HCT116 (cell line): ENCODE results near the gene MAGI3. TPM values are rescaled to one million over a fixed set of nuclear protein-coding genes. Genes with fewer than 3 reads are reported as not detected.

Experiments used
- ATAC-seq: fragments of 200-7000 bp; cut with Tn5 transposase; 2 replicates; pipeline ENCODE4 v1.9.1; 2020; ENCODE audit warnings: mild to moderate bottlenecking, moderate library complexity
- BruUV-seq: library from RNA; stranded (reverse); fragments of 400-500 nt; replicated peaks from 2 replicates; lab custom pipeline; 2021; lab: Mats Ljungman, UMichigan
- CTCF ChIA-PET: fragments of 300-600 bp; sonication (Branson Sonifier 250); formaldehyde crosslinking; loops from one replicate; lab custom pipeline; 2021; ENCODE audit warnings: antibody characterized with exemption; lab: Charles Lee
- POLR2A ChIA-PET: fragments of 300-600, 350-600 bp; sonication (Branson Sonifier 250); formaldehyde crosslinking; loops from one replicate; lab custom pipeline; 2021; ENCODE audit warnings: antibody characterized with exemption; lab: Charles Lee
- RAD21 ChIA-PET, 2 experiments: fragments of 300-600 bp; sonication (Branson Sonifier 250); formaldehyde crosslinking; loops; one replicate each; lab custom pipeline; 2023; ENCODE audit warnings: low total read pairs in 2 of 2; ENCODE audit not compliant: uncharacterized antibody in 2 of 2, unreplicated experiment in 2 of 2, low non-redundant PET in 1 of 2; lab: Charles Lee
- DNase-seq: peaks from one replicate; pipeline ENCODE4 v3.0.0-alpha.2; 2010; ENCODE audit warnings: low read depth, low spot score
- H2AFZ ChIP-seq: fragments of 200-600 bp; shearing (Covaris generic), sonication (generic); 2 replicates; pipeline ENCODE4 v1.6.1; 2017; ENCODE audit warnings: low read depth, mixed run types, mixed read lengths, antibody characterized with exemption, low read length; ENCODE audit not compliant: poor library complexity, severe bottlenecking
- H3K27ac ChIP-seq: 2 replicates; pipeline ENCODE4 v1.5.1; 2012; ENCODE audit warnings: low read depth, low read length
- H3K27me3 ChIP-seq: fragments of 200-600 bp; sonication (generic); 2 replicates; pipeline ENCODE4 v1.6.1; 2016; ENCODE audit warnings: mixed run types, low read length, mixed read lengths; ENCODE audit not compliant: insufficient read depth
- H3K36me3 ChIP-seq, 2 experiments: fragments of 200-500 bp in 1 of 2; fragments of 200-600 bp in 1 of 2; sonication (Bioruptor generic) in 1 of 2; sonication (generic) in 1 of 2; 2 replicates each; pipeline versions ENCODE4 v1.5.1 to v1.6.1; 2014 to 2016; ENCODE audit warnings: low read length in 2 of 2, inconsistent platforms in 1 of 2, mixed read lengths in 1 of 2, mixed run types in 1 of 2; ENCODE audit not compliant: insufficient read depth in 2 of 2, control insufficient read depth in 1 of 2
- H3K4me1 ChIP-seq, 2 experiments: fragments of 200-600 bp in 1 of 2; sonication (generic) in 1 of 2; 2 replicates each; pipeline versions ENCODE4 v1.5.1 to v1.6.1; 2012 to 2017; ENCODE audit warnings: low read length in 2 of 2, inconsistent platforms in 1 of 2, mild to moderate bottlenecking in 1 of 2, mixed read lengths in 1 of 2, mixed run types in 1 of 2, moderate library complexity in 1 of 2; ENCODE audit not compliant: insufficient read depth in 2 of 2, control insufficient read depth in 1 of 2
- H3K4me2 ChIP-seq: fragments of 200-600 bp; sonication (generic); 2 replicates; pipeline ENCODE4 v1.6.1; 2017; ENCODE audit warnings: mixed run types, low read length, mixed read lengths
- H3K4me3 ChIP-seq, 2 experiments: fragments of 200-600 bp in 1 of 2; sonication (generic) in 1 of 2; replicated peaks in 1 of 2; 2 replicates each; pipeline ENCODE4 v1.5.1; 2011 to 2016; ENCODE audit warnings: low read length in 2 of 2, control low read depth in 1 of 2, low read depth in 1 of 2, mild to moderate bottlenecking in 1 of 2, mixed read lengths in 1 of 2, mixed run types in 1 of 2
- H3K79me2 ChIP-seq: fragments of 200-600 bp; sonication (generic); 2 replicates; pipeline ENCODE4 v1.6.1; 2017; ENCODE audit warnings: mild to moderate bottlenecking, mixed run types, low read length, moderate library complexity, mixed read lengths; ENCODE audit not compliant: insufficient read depth
- H3K9ac ChIP-seq: fragments of 200-600 bp; sonication (generic); 2 replicates; pipeline ENCODE4 v1.6.1; 2016; ENCODE audit warnings: low read length, mixed read lengths
- H3K9me2 ChIP-seq: fragments of 200-600 bp; sonication (generic), shearing (Covaris generic); 2 replicates; pipeline ENCODE4 v1.6.1; 2017; ENCODE audit warnings: mixed run types, mild to moderate bottlenecking, moderate library complexity; ENCODE audit not compliant: insufficient read depth
- H3K9me3 ChIP-seq, 2 experiments: fragments of 200-500 bp in 1 of 2; fragments of 200-600 bp in 1 of 2; sonication (Bioruptor generic) in 1 of 2; sonication (generic) in 1 of 2; 2 replicates each; pipeline ENCODE4 v1.6.1; 2014 to 2017; ENCODE audit warnings: low read length in 2 of 2, mixed read lengths in 2 of 2, inconsistent platforms in 1 of 2, low read depth in 1 of 2, mild to moderate bottlenecking in 1 of 2, mixed run types in 1 of 2, moderate library complexity in 1 of 2; ENCODE audit not compliant: control insufficient read depth in 1 of 2, insufficient read depth in 1 of 2
- H4K20me1 ChIP-seq: fragments of 200-600 bp; sonication (generic), shearing (Covaris generic); 2 replicates; pipeline ENCODE4 v1.6.1; 2017; ENCODE audit warnings: mixed run types, mild to moderate bottlenecking, moderate library complexity; ENCODE audit not compliant: insufficient read depth
- CEBPB ChIP-seq: IDR thresholded peaks from 2 replicates; pipeline ENCODE4 v1.6.1; 2012; ENCODE audit warnings: low read depth
- EGR1 ChIP-seq: IDR thresholded peaks from 2 replicates; pipeline ENCODE4 v1.6.1; 2012; ENCODE audit warnings: low read depth
- ELF1 ChIP-seq: IDR thresholded peaks from 2 replicates; pipeline ENCODE4 v1.6.1; 2012; ENCODE audit warnings: low read depth, borderline replicate concordance
- EZH2 ChIP-seq: fragments of 200-600 bp; sonication (generic); IDR thresholded peaks from 2 replicates; pipeline ENCODE4 v1.6.1; 2017; ENCODE audit warnings: antibody characterized with exemption, mixed run types
- EZH2phosphoT487 ChIP-seq: fragments of 200-600 bp; IDR thresholded peaks from 2 replicates; pipeline ENCODE4 v1.6.1; 2018; ENCODE audit warnings: antibody characterized with exemption, borderline replicate concordance
- FOSL1 ChIP-seq: IDR thresholded peaks from 2 replicates; pipeline ENCODE4 v1.6.1; 2012; ENCODE audit warnings: low read depth
- JUND ChIP-seq: IDR thresholded peaks from 2 replicates; pipeline ENCODE4 v1.6.1; 2012
- MAX ChIP-seq: IDR thresholded peaks from 2 replicates; pipeline ENCODE4 v1.6.1; 2012
- POLR2A ChIP-seq: IDR thresholded peaks from 2 replicates; pipeline ENCODE4 v1.7.0; 2011; ENCODE audit warnings: borderline replicate concordance; ENCODE audit not compliant: insufficient read depth, insufficient read length; ENCODE audit errors: extremely low read depth
- POLR2AphosphoS5 ChIP-seq: IDR thresholded peaks from 2 replicates; pipeline ENCODE4 v1.6.1; 2011; ENCODE audit warnings: mild to moderate bottlenecking, low read depth, low read length, moderate library complexity
- RAD21 ChIP-seq: IDR thresholded peaks from 2 replicates; pipeline ENCODE4 v1.6.1; 2012; ENCODE audit warnings: low read depth, mild to moderate bottlenecking
- REST ChIP-seq: IDR thresholded peaks from 2 replicates; pipeline ENCODE4 v1.6.1; 2012; ENCODE audit warnings: low read depth
- SIN3A ChIP-seq: IDR thresholded peaks from 2 replicates; pipeline ENCODE4 v1.6.1; 2012; ENCODE audit warnings: low read depth
- SP1 ChIP-seq: IDR thresholded peaks from 2 replicates; pipeline ENCODE4 v1.6.1; 2012; ENCODE audit warnings: low read depth
- SRF ChIP-seq: IDR thresholded peaks from 2 replicates; pipeline ENCODE4 v1.6.1; 2012; ENCODE audit warnings: low read depth
- TCF7L2 ChIP-seq: IDR thresholded peaks from 2 replicates; pipeline ENCODE4 v1.7.0; 2011; ENCODE audit warnings: borderline replicate concordance, inconsistent platforms; ENCODE audit not compliant: insufficient read depth, insufficient read length; ENCODE audit errors: extremely low read depth
- YY1 ChIP-seq: IDR thresholded peaks from 2 replicates; pipeline ENCODE4 v1.6.1; 2011; ENCODE audit warnings: low read length, low read depth, moderate library complexity, mild to moderate bottlenecking; ENCODE audit not compliant: insufficient replicate concordance; ENCODE audit errors: extremely low read depth
- ZBTB33 ChIP-seq: IDR thresholded peaks from 2 replicates; pipeline ENCODE4 v1.6.1; 2011; ENCODE audit warnings: mild to moderate bottlenecking, low read length, moderate library complexity; ENCODE audit not compliant: insufficient replicate concordance; ENCODE audit errors: extremely low read depth
- ZNF274 ChIP-seq: fragments of 200-500 bp; sonication (Bioruptor generic); IDR thresholded peaks from 2 replicates; pipeline ENCODE4 v1.6.1; 2014; ENCODE audit warnings: mild to moderate bottlenecking, low read depth, low read length, inconsistent platforms
- intact Hi-C: fragments of 100-400 bp; cut with micrococcal nuclease; formaldehyde crosslinking; loops from 2 replicates; pipeline ENCODE4 v1.10.0; 2022
- total RNA-seq: library from RNA; stranded (reverse); gene quantifications from one replicate; pipeline ENCODE4 v1.2.1, GENCODE V29; 2021; ENCODE audit not compliant: unreplicated experiment

MAGI3 gene
- total RNA-seq, 1 experiment from 2014 or later: 11.8 TPM

GRCh38 chr1:113663165-113663951 lies 273.0 kb downstream of the MAGI3 start:
- no peak overlapping the region for H2AFZ ChIP-seq
- intact Hi-C loops: no loop called here
- CTCF ChIA-PET: no interaction called here

More at GRCh38 chr1:113663165-113663951, 273.0 kb downstream of the MAGI3 start:
- no peaks in the 10 kb centered on the region for H3K79me2 ChIP-seq
- DNase-seq (no peak), ATAC-seq (peak; percentile 27; the same call in 1 of the 2 replicates)
- no peaks in the 10 kb centered on the region for H3K9me3 ChIP-seq
- no peaks in the 10 kb centered on the region for H3K27me3 ChIP-seq
- H4K20me1 ChIP-seq: no peaks in the 10 kb centered on the region
- peaks cover 3 to 10% of the 10 kb centered on the region in 2 experiments; a peak in 3 of 4 replicates for H3K4me1 ChIP-seq
- BruUV-seq: no TSS peak
- ChIA-PET POLR2A (no interaction called here), RAD21 (no interaction called here)
- H3K27ac ChIP-seq: no peak overlapping the region; the same call in 1 of the 2 replicates
- H3K9me2 ChIP-seq: no peaks in the 10 kb centered on the region
- no peak overlapping the region for H3K9ac ChIP-seq
- no peak overlapping the region for H3K4me3 ChIP-seq
- H3K36me3 ChIP-seq: no peaks in the 10 kb centered on the region
- peak overlapping the region; percentile 27; the same call in 1 of the 2 replicates for H3K4me2 ChIP-seq
- TF ChIP-seq SIN3A: no peak
- TF ChIP-seq YY1: no peak
- no peak for TF ChIP-seq EGR1
- TF ChIP-seq SP1: no peak
- no peak for TF ChIP-seq RAD21
- no peak for TF ChIP-seq REST
- no peak for TF ChIP-seq EZH2phosphoT487
- no peak for TF ChIP-seq ZBTB33
- no peak for TF ChIP-seq FOSL1
- TF ChIP-seq POLR2A: no peak
- no peak for TF ChIP-seq CEBPB
- no peak for TF ChIP-seq ELF1
- TF ChIP-seq EZH2: no peak
- TF ChIP-seq ZNF274: no peak
- TF ChIP-seq JUND: no peak
- TF ChIP-seq SRF: no peak
- TF ChIP-seq POLR2AphosphoS5: no peak
- TF ChIP-seq TCF7L2: no peak
- no peak for TF ChIP-seq MAX
